ENCODE measurements around the gene WNT7A.

WNT7A gene

GRCh38 chr3:13794322-13794721 lies 85.5 kb downstream of the WNT7A start:
- TF ChIP-seq, protein P1, sequence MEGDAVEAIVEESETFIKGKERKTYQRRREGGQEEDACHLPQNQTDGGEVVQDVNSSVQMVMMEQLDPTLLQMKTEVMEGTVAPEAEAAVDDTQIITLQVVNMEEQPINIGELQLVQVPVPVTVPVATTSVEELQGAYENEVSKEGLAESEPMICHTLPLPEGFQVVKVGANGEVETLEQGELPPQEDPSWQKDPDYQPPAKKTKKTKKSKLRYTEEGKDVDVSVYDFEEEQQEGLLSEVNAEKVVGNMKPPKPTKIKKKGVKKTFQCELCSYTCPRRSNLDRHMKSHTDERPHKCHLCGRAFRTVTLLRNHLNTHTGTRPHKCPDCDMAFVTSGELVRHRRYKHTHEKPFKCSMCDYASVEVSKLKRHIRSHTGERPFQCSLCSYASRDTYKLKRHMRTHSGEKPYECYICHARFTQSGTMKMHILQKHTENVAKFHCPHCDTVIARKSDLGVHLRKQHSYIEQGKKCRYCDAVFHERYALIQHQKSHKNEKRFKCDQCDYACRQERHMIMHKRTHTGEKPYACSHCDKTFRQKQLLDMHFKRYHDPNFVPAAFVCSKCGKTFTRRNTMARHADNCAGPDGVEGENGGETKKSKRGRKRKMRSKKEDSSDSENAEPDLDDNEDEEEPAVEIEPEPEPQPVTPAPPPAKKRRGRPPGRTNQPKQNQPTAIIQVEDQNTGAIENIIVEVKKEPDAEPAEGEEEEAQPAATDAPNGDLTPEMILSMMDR (IDR thresholded peaks at IDR 0.05) = no peak
- no peak for DNase-seq (ENCODE audit: low spot score)

DNA sequence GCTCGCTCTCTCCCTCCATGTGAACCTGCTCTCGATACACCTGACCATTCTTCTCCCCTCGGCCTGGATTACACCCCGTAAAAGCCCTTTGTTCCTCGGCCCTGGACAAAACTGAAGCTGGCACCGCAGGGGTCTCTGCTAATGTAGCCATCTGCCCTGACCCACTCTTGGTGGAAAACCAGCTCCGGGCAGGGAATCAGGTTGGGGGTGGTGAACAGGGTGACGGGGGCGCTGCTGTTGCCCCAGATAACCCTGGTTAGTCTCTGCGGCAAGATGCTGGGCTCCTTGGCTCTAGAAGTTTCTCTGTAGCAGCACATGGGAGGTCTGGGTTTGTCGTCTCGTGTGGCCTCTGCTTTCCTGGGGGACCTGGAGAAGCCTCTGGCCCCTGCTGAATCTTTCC lies 86.4 kb downstream of the WNT7A start:
- TF ChIP-seq, protein P1 (IDR thresholded peaks at IDR 0.05) = no peak
- Histone ChIP-seq H3K27ac (no peak overlapping the region), H3K4me3 (no peak overlapping the region)
- DNase-seq (ENCODE audit: low spot score) = no peak

More at GRCh38 chr3:13794322-13794721, 85.5 kb downstream of the WNT7A start:
- Histone ChIP-seq H3K4me3 (no peak overlapping the region), H3K27ac (no peak overlapping the region)

GRCh38 chr3:13792512-13793371 lies 87.1 kb downstream of the WNT7A start:
- no peak for DNase-seq (ENCODE audit: low spot score)
- Histone ChIP-seq H3K4me3 (no peak overlapping the region), H3K27ac (no peak overlapping the region)
- TF ChIP-seq, protein P1 (IDR thresholded peaks at IDR 0.05) = no peak

DNA sequence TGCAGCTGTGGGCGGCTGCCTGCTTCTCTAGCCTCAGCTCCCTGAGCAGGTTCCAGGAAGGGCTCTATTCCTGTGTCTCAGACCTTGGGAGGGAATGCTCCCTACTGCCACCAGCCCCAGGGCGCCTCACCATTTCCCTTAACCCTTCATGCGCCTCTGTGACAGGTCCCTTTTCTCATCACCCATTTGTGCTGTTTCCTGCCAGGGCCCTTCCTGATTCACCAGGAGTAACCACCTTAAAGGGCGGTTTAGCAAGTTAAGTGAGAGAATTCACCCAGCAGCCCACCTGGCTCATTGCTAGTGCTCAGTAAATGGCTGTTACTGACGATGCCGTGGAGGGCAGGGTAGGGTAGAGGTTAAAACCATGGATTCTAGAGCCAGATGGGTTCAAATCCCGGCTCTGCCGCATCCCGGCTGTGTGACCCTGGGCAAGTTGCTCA lies 87.8 kb downstream of the WNT7A start:
- Histone ChIP-seq H3K27ac (no peak overlapping the region), H3K4me3 (no peak overlapping the region)
- TF ChIP-seq, protein P1 (IDR thresholded peaks at IDR 0.05) = no peak
- DNase-seq (ENCODE audit: low spot score) = no peak

DNA sequence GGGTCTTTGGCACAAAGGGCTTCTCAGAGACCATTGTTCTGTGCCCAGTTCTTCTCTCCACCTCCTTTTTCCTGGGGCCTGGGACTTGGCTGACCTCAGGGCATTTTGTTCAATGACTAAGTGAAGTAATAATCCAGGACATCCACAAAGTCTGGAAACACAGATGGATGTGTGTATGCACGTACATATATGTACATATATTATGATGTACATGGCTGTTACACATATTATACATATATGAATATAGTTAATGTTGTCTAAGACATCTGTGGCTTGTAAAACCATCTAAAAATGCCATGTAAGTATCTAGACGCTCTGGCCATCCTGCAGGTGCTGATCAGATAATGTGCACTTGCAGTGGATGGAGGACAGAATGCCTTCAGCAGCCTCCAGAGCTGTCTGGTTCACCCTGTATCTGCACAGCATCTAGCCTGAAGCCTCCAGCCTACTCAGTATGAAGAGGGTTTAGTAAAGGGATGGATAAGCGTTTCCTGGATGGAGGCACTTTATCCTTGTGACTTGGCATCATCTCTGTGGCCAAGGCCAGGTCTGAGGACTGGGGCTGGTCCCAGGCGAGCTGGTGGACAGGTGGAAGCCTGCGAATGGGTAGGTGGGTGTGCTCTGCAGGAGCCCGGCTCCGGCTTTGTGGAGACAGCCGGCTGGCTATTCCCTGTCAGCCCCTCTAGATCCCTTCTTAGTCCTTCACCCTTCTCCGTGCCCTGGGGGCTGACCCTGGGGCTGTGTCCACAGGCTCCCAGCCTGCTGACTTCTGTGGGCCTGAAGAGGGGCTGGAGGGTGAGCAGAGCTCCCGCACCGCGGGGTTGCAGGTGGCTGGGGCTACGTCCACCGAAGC lies 88.4 kb downstream of the WNT7A start:
- Histone ChIP-seq H3K27ac (no peak overlapping the region), H3K4me3 (no peak overlapping the region)
- DNase-seq (ENCODE audit: low spot score) = no peak
- TF ChIP-seq, protein P1 (IDR thresholded peaks at IDR 0.05) = no peak

GRCh38 chr3:13790376-13791197 lies 89.3 kb downstream of the WNT7A start:
- no peak for DNase-seq (ENCODE audit: low spot score)
- Histone ChIP-seq H3K27ac (no peak overlapping the region), H3K4me3 (no peak overlapping the region)
- TF ChIP-seq, protein P1 (IDR thresholded peaks at IDR 0.05) = no peak

Data from coronary artery (tissue), 2 donors.